A204.1 (cell line): Measurements from ENCODE around the gene PANX3.

Experiments
- FAIRE-seq: peaks from 2 replicates; lab custom pipeline; 2012; peaks lifted over from hg19 to GRCh38; lab: Jason Lieb, UNC

PANX3 gene

DNA sequence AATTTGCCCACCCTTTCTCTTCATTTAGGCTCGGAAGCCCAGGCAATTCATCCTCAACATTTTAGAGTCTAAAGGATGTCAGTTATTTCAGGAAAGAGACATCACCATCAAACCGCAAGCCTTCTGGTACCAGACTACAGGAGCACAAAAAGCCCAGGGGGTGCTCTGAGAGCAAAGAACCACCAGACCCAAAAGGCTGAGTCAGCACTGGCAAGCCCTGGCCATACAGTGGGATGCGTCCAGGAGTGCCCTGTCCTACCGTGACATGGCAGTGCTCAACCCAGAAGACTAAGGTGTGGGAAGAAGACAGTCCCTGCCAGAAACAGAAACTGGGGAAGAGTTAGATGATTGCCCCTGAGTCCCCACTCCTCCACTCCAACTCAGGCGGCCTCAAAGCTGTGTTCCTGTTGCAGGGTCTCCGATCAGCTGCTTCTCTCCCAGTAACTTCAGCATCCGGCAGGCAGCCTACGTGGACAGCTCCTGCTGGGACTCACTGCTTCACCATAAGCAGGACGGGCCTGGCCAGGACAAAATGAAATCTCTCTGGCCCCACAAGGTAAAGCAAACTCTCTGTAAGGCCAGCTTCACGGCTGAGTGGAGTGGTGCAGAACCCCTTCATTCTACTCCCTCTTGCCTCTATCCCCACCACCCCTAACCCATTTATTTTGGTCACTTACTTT lies 1.5 kb downstream of the PANX3 start:
- FAIRE-seq, result no peak

DNA sequence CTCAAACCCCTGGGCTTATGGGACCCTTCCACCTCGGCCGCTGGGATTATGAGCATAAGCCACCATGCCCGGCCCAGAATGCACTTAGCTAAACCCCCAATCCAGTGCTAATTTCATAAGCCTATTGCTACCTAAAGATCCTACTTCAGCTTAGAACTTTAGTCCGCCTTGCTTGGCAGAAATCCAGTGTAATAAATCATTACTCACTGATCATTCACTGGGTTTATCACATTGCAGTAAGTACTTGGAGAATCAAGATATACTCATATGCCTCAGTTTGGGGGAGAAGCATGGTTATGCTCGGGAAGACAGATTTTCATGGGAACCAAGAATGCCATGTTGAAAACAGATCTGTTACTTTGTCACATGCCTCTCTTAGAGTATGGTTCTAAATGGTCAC lies 7.6 kb downstream of the PANX3 start:
- FAIRE-seq, result no peak

DNA sequence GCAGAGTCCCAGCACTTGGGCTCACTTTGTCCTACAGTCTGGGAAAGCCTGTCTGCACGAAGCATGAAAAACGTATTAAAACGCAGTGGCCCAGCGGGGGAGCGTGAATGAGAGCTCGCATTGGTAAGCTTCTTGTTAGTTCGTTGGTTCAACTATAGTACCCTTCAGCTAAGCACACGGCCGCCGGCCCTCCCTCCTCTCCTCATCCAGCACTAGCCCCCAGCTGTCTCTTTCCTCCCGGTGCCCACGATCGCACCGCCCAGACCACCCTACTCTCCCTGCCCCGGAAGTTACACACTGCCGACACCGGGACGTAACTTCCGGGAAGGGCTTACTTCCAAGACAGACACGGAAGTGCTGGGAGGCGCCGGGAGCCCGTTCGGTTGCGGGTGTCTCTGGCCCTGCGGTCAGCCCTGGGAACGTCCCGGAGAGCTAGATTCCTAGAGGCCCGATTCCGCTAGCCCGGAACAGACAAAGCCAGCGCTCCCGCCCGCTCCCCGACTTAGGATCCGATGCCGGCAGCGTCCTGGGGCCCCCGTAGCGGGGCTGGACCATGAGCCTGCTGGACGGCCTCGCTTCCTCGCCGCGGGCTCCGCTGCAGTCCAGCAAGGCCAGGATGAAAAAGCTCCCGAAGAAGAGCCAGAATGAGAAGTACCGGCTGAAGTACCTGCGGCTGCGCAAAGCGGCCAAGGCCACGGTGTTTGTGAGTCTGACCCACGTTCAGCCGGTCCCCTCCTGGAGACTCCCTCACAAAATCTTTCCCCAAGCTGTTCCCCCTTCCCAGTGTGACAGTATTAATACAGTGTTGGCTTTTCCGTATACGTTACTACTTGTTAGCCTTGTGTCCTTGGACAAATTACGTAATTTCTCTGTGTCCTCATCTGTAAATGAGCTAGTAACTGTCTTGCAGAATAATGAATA lies 11.6 kb downstream of the PANX3 start, which contains the start of gene TBRG1:
TBRG1 (plus strand) TSS at position 334 of the 921 bp plus-strand sequence; CDS start at position 554, 220 bp downstream.
- FAIRE-seq, result peak; percentile 51

DNA sequence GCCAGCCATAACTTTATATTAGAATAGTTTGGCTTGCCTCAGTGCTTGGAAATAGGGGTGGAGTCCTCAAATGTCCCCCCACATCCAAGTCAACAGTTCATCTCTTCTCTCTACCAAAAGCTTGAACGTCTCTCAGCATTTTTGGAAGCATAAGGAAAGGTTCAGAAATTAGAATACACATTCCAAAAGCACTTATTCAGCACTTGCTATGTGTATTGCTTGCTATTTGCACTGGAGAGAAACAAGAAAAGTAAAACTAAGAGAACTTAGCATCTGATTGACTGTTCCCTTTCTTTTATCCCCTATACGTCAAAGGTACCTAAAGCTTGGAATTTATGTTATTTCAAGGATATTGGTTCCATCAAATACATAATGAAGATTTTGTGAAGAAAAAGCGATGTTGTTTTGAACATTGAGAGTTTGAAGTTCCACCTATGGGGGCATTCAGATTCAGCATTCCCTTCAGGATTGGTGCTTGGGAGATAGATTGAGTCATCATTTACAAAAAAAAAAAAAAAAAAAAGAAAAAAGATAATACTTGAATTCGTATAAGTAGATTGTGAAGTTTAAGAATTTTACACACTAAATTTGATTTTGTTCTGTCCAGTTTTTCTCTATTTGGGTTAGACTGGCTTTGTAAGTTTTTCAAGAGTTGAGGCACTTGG lies 12.8 kb downstream of the PANX3 start:
- FAIRE-seq, result no peak

DNA sequence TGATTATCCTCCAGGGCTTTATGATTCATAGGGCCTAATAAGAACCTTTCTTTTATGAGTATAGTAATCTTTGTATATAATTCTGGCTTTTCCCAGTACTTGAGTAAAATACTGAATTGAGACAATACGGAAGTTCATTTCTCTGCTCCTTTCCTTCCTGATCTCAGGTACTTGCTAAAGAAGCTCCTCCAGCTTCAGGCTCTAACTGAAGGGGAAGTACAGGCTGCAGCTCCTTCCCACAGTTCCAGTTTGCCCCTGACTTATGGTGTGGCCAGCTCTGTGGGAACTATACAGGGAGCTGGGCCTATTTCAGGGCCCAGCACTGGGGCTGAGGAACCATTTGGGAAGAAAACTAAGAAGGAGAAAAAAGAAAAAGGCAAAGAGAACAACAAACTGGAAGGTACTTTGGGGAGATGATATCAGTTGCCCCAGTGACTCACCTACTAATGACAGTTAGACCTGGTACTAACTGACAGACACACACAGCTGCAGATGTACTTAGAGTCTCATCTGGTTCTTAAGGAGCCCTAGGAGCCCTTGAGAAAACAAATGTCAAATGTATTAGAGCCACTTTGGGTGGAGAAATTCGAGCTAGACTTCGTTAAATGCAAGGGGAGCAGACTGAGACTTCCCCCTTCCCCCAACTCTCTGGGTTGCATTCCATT lies 14.4 kb downstream of the PANX3 start:
- no peak for FAIRE-seq

DNA sequence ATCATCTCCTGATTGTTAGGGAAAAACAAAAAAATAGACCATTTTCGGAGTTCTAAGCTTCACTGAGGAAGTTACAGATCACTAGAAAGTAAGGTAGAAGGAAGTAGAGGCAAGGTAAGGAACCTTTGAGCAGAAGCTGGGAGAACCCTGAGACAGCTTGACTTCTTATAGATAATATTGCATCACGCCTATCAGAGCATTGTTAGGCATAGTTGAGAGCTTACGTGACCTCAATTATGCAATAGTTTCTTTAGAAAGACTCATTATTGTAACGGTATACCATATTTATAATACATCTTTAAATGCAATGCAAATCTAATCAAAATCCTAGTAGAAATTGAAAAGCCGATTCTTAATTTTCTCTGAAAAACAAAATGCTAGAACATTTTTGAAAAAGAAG lies 16.3 kb downstream of the PANX3 start:
- no peak for FAIRE-seq

DNA sequence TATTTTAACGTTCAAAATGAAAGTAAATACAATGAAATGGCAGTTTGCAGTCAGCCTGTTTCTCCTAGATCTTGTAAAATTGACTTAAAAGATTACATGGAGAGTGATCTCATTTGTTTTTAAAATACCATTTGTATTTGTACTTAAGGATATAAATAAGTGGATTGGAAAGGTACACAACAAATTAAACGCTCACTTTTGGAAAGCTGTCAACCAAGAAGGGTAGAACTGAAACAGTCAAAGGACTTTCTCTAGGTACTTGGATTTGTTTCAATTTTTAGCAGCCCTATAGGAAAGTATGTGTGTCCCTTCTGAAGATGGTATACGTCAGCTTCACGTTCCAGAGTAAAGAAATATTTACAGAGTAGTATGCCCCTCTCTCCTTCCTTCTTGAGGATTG lies 18.7 kb downstream of the PANX3 start:
- FAIRE-seq, result no peak

DNA sequence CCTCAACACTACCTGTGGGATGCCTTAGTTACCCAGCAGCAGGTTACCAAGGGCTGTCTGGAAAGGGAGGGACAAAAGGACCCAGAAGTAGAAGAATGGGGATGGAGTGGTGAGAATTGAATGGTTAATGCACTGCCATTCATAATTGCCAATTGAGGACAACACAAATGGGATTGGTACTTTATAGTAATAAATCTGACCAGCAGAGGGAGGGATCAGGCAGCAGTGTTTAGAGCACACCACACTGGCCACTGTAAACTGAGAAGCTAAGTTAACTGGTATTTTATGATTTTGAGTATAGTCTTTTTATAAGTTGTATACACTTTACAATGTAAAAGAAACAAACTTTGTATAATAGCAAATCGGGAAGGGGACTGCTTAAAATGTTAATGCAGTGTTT lies 22.1 kb downstream of the PANX3 start:
- peak; percentile 40 for FAIRE-seq

DNA sequence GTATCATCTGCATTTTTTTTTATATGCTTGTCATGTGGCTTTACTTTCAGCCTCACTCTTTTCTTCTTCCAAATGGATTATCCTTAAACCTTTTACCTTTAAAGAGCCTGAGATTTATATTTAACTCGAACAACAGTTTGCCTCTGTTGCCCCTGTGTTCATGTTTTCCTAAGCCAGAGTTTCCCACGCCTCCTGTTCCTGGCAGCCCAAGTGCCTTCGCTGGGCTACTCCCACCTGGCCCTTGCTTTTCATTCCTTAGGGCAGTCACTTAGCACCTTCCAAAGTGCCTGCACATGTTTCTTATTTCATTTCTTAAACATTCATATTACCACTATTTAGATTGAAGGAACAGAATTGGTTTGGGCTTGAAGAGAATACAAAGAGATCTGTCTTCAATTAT lies 24.7 kb downstream of the PANX3 start:
- FAIRE-seq, result no peak

DNA sequence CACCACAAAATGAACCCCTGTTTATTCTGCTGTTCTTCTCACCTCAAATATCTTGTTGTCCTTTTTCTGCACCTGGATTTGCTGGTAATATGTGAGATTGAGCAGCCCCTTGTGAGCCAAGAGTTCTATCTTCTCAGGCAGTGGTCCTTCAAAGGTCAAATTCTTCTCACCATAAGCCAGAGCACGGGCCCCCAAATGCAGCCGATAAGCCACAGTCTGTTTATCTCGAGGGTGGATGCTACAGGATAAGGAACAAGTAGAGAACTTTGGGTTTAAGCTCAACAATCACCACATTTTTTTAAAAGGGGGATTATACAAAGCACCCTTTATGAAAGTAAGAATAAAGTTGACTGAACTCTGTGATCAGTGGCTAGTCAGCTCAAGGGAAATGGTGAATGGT lies 27.3 kb downstream of the PANX3 start:
- no peak for FAIRE-seq

DNA sequence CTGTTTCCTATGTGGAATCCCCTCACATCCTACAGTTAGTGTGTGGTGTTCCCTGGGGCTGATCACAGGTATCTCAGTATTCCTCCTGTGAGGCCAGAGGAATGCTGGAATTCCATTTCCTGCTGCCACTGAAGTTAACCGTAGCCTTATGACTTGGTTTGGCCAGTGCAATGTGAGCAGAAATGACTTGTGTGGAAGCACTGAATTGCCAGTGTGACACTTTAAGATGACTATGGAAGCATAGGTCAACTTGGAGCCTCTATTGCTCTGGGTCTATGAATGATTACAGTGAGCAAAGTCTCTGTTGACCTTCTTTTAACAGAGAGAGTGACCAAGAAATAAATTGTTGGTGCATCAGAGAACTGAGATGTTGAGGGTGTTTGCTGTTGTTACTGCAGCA lies 28.0 kb downstream of the PANX3 start:
- FAIRE-seq, result no peak

DNA sequence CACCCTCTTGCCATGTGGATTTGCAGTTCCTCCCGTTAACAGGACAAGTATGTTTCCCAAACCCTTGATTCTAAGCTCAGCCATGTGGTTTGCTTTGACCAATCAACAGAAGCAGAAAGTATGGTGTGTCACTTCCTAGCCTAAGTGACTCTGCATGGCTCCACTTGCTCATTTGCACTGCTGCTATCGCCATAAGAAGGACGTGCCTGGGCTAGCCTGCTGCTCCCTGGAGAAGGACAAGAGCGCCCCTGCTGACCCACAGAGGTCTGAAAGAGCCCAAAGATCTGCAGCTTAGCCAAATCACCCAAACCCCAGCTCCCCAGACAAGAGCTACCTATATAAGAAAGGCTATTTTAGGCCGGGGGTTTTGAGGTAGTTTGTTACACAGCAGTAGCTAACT lies 29.4 kb downstream of the PANX3 start:
- no peak for FAIRE-seq

DNA sequence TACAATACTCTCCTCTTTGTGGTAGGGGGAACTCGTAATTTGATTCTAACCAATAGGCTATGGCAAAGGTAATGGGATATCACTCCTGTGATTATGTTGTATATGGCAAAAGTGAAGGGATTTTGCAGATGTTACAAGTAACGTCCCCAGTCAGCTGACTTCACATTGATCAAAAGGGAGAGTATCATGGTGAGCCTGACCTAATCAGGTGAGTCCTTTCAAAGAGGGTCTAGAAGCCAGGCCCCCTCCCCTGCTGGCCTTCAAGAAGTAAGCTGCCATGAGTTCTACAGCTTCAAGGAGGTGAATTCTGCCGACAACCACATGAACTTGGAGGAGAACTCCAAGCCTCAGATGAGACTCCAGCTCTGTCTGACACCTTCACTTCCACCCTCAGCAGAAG lies 31.4 kb downstream of the PANX3 start:
- FAIRE-seq, result no peak

DNA sequence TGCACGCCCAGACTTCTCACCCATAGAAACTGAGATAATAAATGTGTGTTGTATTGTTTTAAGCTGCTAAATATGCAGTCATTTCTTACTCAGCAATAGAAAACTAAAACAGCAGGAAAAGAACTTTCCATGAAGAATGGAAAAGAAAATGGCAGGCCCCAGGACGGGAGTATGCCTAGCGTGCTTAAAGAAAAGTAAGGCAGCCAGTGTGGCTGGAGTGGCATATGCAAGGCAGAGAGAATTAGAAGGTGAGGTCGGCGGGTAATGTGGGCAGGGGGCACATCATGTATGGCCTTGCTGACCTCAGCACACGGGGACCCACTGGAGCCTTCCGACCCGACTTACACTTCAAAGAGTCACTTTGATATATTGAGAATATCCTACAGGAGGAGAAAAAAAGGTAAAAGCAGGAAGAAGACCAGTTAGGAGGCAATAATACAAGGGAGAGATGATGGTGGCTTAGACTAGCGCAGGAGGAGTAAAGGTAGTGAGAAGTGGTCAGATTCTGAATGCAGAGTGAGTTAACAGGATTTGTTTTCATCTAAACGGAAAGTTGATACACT lies 31.9 kb downstream of the PANX3 start:
- FAIRE-seq, result no peak

DNA sequence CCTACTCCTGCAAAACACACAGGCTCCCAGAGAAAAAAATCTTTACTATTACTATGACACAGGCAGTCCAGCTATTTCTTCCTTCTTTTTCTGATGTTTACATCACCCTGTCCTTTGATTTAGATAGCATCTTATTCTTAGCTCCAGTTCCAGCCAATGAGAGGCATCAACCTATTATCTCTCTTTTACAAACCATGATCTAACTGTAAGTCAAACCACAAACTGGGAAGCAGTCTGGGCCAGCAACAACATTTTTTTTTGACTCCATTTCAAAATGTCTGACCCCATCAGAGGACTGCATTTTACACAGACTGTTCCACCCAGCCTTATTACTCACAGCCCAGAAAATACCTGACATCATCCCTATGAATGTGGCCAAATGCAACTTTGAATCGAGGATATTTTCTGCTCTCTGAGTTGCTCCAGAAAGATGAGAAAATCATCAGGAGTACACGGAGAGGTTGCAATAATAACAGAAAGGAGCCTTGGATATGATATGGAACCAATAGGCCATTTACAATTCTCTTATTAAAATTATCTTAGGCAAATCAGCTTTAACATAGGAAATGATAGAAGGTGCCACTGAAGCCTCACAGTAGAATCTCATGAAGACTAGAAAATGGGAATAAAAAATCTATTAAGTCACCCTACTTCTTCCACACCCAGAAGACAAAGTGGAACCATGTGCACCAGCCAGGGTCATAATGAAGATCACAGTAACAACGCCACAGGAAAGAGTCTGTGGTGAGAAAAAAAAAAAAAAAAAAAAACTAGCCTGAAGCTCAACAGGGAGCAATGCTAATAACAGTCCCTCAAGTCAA lies 32.6 kb downstream of the PANX3 start:
- FAIRE-seq, result no peak

DNA sequence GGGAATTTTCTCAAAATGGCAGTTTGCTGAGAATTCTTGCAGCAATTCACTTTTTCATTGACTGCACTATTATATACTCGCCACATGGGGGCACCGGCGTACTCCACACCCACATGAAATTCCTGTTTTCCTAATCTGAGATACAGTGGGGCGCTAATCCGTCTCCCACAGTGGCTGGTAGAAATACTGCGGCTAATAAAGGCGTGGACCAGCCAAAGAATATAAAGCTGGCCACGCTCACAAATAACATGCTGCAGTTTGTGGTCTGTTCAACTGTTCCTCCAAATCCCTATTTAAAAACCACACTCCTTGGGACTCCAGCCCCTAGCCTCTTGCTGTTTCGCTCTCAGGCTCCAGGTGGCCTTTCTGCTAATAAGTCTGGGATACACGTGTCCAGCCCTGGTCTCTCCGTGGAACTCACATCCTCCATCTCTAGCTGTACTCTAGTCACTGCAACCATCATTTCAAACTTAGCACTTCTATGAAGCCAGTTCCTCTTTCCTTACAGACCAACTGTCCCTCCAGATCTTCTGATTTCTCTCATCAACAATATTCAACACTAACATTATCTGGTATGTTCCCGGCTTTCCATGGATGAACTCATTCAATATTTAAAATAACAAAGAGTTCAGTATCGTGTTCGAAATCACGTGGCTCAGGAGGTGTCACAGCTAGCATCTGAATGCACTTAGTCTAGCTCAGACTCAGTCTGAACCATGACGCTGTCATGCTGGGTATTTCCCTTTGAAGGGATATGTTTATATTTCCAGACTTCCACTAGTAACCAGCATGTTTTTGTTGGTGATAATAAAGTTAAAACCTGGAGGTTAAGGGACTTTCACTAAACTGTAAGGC lies 33.4 kb downstream of the PANX3 start:
- FAIRE-seq, result peak; percentile 89

DNA sequence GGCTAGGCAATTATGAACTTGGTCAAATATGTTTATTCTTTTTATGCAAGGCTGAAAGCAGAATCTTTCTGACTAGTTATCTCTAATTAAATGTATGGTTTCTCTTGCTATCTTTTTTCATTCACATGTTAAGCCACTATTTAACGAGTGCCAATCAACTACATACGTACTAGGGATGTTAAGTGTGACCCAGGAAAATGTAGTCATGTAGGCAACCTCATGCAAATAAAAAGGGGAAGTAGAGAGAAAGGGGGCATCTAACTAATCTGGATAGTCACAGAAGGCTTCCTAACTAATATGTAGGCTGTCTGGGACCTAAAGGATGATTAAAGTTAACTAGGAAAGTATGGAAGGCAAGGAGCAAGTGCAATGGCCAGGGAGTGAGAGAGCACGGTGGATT lies 34.9 kb downstream of the PANX3 start:
- no peak for FAIRE-seq

DNA sequence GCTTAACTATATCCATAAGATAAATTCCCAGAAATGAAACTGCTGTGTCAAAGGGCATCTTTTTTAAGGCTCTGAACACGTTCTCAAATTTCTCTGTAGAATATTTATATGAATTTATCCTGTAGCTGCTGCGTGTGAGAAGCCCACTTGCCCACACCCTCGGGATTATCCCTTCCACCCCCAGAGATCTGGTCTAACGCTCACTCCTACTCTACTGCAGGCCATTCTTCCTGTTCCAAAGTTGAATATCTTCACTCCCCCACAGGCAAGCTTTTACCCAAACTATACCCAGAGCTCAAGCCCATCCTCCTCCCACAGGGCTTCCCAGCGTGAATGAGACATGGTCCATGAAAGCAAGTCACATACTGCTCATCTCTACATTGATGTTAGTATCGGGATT lies 37.4 kb downstream of the PANX3 start:
- FAIRE-seq, result no peak

DNA sequence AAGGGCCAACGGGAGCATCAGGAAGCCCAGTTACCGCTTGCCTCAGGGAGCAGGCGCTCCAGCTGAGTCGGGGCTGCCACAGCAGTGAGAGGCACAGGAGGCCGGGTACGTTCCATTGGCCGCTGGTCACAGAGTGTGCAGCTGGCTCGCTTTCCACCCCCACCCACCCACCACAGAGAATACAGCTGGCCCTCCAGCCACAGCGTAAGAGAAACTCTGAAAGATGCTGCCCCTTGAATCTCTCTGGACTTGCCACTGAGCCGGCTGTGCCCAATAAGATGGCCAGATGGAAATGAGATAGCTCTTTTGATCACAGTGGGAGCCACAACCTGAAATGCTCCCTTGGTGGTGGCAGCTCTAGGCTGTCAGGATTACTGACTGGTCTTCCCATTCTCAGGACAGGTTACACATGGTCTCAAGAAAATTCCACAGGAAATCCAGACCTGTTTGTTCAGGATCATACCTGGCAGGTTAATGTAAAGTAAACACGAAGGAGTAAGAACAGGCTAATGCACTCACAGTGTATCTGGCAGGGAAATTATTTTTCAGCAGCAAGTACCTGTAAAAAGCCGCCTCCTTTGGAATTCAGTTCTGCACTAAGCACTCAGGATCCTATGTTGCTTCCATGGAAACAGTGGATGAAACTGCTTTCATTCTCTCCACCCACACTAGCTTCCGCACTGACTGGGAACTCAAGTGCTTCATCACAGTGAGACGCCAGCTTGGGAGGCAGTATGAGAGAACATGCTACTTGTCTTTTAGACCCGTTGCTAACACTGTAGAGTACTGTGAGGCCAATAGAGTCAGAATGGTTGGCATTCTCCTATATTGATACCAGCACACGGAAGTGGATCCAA lies 45.8 kb downstream of the PANX3 start:
- no peak for FAIRE-seq
